Duodenal mucosa (tissue), 2 donors: ENCODE results near the gene NDUFB2.
"Not testable (repeated sequence)": the region's sequence is repeated elsewhere in the genome, so short reads cannot be mapped to it uniquely, and the experiment has no call there.

Experiments
- H3K27ac ChIP-seq: one replicate; pipeline ENCODE4 v1.7.0; 2013; ENCODE audit warnings: low read depth, low read length
- H3K27me3 ChIP-seq, 2 donors: one replicate each; pipeline ENCODE4 v1.7.0; 2013; ENCODE audit warnings: low read length in 2 of 2, control low read depth in 1 of 2; ENCODE audit not compliant: insufficient read depth in 2 of 2, control insufficient read depth in 1 of 2
- H3K36me3 ChIP-seq, 2 donors: one replicate each; pipeline ENCODE4 v1.7.0; 2013; ENCODE audit warnings: low read length in 2 of 2, control low read depth in 1 of 2; ENCODE audit not compliant: insufficient read depth in 2 of 2, control insufficient read depth in 1 of 2
- H3K4me1 ChIP-seq, 2 donors: one replicate each; pipeline ENCODE4 v1.7.0; 2013; ENCODE audit warnings: low read length in 2 of 2, control low read depth in 1 of 2; ENCODE audit not compliant: insufficient read depth in 2 of 2, control insufficient read depth in 1 of 2
- H3K4me3 ChIP-seq, 2 donors: one replicate each; pipeline ENCODE4 v1.7.0; 2013; ENCODE audit warnings: low read length in 2 of 2, low read depth in 1 of 2
- H3K9ac ChIP-seq, 2 donors: one replicate each; pipeline ENCODE4 v1.7.0; 2013; ENCODE audit warnings: low read length in 2 of 2, low read depth in 1 of 2
- H3K9me3 ChIP-seq, 2 donors: one replicate each; pipeline ENCODE4 v1.7.0; 2013; ENCODE audit warnings: low read length in 2 of 2, control low read depth in 1 of 2; ENCODE audit not compliant: control insufficient read depth in 1 of 2

The NDUFB2 gene

DNA sequence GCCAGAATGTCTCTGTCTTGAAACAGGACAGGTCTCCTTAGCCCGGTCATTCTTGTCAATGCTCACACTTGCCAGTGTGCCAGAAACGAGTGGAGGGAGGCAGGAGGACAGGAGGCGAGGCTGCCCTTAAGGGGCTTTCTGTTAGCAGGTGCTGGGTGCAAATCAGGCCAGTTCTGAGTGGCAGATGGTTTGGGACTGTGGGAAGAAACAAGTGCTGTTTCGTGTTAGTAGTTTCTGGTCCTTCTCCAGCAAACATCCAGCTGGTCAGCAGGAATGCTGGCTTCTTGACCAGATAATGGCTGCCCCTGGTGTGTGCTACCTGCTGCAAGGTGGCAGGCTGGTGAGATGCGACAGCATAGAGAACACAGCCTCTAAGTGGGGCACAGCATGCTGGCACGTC lies 8.2 kb upstream of the NDUFB2 start:
- H3K27ac ChIP-seq = no peak overlapping the region
- no peaks in the 10 kb centered on the region for H3K9me3 ChIP-seq
- peaks cover 12 to 31% of the 10 kb centered on the region in 2 donors for H3K36me3 ChIP-seq
- no peak overlapping the region for H3K4me3 ChIP-seq
- H3K9ac ChIP-seq = no peak overlapping the region
- H3K27me3 ChIP-seq = no peaks in the 10 kb centered on the region
- H3K4me1 ChIP-seq = no peaks in the 10 kb centered on the region

DNA sequence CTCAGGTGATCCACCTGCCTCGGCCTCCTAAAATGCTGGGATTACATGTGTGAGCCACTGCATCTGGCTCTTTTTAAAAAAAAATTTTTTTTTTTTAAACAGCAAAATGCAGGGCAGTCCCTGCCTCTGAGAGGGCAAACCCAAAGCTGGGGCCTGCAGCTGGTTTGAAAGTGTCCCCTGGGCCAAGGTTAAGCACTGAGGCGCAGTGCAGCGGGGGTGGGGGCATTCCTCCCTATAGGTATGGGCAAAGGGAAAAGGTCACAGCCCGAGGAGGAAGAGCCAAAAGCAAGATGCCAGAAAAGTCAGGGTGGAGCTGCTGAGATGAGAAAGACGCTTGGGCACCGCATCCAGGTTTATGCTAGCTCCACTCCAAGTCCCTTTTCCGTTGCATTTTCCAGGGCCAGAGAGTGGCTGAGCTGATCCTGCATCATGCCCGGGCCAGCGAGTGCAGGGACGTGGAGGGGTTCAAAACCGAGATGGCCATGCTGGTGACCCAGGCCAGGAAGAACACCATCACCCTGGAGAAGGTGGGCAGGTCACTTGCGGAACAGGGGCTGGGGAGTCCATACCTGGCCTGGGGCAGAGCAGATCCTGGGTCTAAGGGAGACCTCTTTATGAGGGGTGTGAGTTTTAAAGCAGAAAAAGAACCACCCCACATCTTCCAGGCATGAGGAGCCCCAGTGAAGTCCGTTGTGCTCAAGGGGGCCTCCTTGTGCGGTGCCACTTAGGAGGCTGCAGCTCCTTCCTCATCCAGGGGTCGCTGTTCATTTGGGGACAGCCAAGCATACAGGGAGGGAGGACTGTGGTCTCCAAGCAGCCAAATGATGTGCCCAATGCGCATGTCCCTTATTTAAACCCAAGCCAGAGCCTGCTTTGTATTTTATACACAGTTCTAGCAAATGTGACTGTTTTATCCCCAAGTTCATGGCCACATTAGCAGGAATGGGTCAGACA lies 7.0 kb upstream of the NDUFB2 start:
- no peaks in the 10 kb centered on the region for H3K4me1 ChIP-seq
- no peak overlapping the region for H3K4me3 ChIP-seq
- H3K27me3 ChIP-seq = no peaks in the 10 kb centered on the region
- H3K27ac ChIP-seq = no peak overlapping the region
- peaks cover 12 to 31% of the 10 kb centered on the region in 2 donors for H3K36me3 ChIP-seq
- no peak overlapping the region for H3K9ac ChIP-seq
- H3K9me3 ChIP-seq = no peaks in the 10 kb centered on the region

DNA sequence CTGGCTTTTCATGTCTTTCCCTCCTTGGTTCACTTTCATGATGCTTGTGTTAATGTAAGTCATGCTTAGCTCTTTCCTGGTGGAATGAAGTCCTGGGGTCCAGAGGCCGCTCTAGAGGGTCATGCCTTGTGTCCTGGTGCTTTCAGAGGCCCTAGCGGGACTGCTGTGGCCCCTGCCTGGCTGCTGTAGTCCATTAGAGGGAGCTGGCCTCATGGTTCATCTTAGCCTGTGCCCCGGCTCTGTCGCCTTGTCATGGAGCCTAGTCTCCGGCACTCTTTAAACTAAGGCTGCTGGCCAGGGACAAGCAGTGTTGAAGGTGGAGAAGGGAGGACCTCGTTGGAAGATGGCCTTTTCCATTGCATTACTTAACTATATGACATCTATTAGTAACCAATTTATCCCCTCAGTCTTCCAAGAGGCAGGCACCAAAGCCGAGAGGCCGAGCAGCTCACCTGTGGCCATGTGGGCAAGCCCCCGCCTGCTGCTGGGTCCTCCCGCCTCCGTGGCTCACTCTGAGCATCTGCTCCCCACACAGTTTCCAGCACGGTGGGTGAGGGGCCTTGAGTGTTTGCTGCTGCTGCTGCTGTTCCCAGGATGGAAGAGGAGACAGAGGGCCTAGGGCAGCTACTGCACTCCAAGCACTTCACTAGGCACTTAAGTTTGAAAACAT lies 5.0 kb upstream of the NDUFB2 start:
- H3K4me1 ChIP-seq = peaks cover 0 to 5% of the 10 kb centered on the region in 2 donors
- H3K4me3 ChIP-seq = no peak overlapping the region
- no peak overlapping the region for H3K27ac ChIP-seq
- H3K9me3 ChIP-seq = no peaks in the 10 kb centered on the region
- no peaks in the 10 kb centered on the region for H3K27me3 ChIP-seq
- H3K36me3 ChIP-seq = peaks cover 12 to 25% of the 10 kb centered on the region in 2 donors
- H3K9ac ChIP-seq = no peak overlapping the region

DNA sequence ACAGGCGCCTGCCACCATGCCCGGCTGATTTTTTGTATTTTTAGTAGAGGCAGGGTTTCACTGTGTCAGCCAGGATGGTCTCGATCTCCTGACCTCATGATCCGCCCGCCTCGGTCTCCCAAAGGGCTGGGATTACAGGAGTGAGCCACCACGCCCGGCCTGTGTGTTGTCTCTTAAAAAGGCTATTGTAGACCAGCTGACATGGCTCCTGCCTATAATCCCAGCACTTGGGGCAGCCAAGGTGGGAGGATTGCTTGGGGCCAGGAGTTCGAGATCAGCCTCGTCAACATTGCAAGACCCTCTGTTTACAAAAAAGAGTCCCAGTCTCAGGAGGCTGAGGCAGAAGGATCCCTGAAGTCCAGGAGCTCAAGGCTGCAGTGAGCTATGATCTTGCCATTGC lies 2.7 kb upstream of the NDUFB2 start:
- H3K9ac ChIP-seq, H3K4me3 ChIP-seq, H3K9me3 ChIP-seq, H3K27ac ChIP-seq, H3K27me3 ChIP-seq: not testable (repeated sequence)
- peaks cover 12 to 19% of the 10 kb centered on the region in 2 donors for H3K36me3 ChIP-seq
- H3K4me1 ChIP-seq = peaks cover 12 to 19% of the 10 kb centered on the region in 2 donors

DNA sequence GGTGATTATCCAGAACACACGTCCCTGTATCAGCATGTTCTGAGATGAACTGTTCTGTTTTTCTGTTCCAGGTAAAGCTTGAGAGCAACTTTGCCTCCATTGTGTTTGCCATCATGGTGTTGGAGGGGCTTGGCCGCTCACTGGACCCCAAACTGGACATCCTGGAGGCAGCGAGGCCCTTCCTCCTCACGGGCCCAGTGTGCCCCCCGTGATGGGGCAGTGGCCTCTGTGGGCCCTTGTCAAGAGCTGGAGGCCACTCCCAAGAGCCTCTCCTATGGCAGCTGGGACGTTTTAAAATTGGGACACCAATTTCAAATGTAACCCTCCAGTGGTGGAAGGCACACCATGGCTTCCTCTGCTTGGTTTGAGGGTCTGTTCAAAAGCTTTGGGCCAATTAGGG lies 1.9 kb upstream of the NDUFB2 start:
- Histone ChIP-seq H3K9me3 (no peaks in the 10 kb centered on the region), H3K36me3 (peaks cover 8 to 15% of the 10 kb centered on the region in 2 donors), H3K27ac (no peak overlapping the region), H3K27me3 (no peaks in the 10 kb centered on the region), H3K4me3 (no peak overlapping the region), H3K4me1 (peaks cover 12 to 19% of the 10 kb centered on the region in 2 donors), H3K9ac (no peak overlapping the region)

DNA sequence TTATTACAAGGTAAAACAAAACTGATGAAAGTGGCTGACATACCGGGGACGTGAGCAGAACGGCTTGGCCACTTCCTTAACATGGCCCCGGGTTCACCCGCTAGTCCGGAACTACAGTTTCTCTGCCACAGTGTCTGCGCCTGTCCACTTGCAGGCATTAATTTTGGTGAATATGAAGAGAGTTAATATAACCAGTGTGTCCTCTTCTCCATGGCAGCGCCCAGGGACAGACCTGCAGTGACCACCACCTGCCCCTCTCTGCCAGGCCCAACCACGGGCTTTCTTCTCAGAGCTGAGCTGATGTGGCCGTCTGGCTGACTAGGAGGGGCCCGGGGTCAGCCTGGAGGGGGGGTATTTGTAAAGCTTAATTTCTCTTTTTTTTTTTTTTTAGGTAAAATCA lies 1.1 kb upstream of the NDUFB2 start:
- H3K9me3 ChIP-seq = no peaks in the 10 kb centered on the region
- H3K36me3 ChIP-seq = peaks cover 5 to 13% of the 10 kb centered on the region in 2 donors
- H3K9ac ChIP-seq = no peak overlapping the region
- H3K4me1 ChIP-seq = peaks cover 12 to 19% of the 10 kb centered on the region in 2 donors
- no peak overlapping the region for H3K4me3 ChIP-seq
- H3K27me3 ChIP-seq = no peaks in the 10 kb centered on the region
- no peak overlapping the region for H3K27ac ChIP-seq

DNA sequence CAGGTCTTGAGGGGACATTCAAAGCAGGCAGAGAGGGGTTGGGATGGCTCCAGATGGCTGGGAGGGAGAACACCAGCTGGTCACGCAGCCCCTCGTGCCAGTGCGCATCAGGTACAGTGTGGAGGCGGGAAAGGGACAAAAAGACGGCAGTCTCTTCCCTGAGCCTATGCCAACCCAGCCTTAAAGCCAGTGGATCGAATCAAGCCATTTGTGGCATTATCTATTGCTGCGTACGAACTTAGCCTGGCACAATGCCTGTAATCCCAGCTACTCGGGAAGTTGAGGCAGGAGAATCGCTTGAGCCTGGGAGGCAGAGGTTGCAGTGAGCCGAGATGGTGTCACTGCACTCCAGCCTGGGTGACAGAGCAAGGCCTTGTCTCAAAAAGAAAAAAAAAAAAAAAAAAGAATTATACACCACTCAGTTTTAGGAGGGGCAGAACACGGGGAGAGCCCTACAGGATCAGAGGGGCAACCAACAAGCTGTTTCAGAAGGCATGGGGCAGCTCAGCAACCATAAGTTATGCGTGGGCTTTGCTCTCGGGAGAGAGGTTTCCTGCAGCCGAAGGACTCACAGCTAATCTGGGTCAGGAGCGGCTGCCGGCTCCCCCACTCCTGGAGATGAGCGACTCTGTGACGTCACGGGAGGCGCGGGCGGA lies 356 bp upstream of the NDUFB2 start:
- Histone ChIP-seq H3K27me3 (no peaks in the 10 kb centered on the region), H3K4me3 (peak overlapping the region; percentile 88 to 98), H3K9me3 (no peaks in the 10 kb centered on the region), H3K36me3 (peaks cover 5 to 12% of the 10 kb centered on the region in 2 donors), H3K4me1 (peaks cover 12 to 19% of the 10 kb centered on the region in 2 donors), H3K9ac (peak overlapping the region; percentile 74 to 99), H3K27ac (peak overlapping the region; percentile 99)

DNA sequence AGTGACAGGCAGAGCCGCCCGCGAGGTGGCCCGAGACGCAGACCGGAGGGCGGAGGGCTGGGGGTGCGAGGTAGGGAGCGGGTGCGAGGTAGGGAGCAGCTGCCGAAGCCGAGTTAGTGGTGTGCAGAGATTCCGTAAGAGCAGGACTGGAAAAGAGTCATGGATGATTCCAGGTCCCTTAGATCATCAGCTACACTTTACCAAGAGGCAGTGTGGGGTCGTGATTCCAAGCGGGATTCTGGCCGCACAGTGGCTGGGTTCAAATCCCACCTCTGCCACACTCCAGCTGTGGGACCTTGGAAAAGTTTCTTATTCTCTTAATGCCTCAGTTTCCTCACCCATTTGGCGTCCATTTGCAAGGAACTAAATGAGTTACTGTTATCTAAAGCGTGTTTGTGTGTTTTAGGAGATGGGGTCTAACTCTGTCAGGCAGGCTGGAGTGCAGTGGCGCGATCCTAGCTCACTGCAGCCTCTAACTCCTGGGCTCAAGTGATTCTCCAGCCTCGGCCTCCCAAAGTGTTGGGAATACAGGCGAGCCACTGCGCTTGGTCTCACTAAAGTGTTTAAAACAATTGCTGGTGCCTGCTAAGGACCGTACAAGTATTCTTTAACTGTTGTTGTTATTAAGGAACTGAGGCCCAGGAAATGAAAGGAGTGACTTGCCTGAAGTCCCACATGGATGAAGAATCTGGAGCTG lies 1.1 kb downstream of the NDUFB2 start:
- Histone ChIP-seq H3K27ac (peak overlapping the region; percentile 99), H3K4me1 (peaks cover 12 to 19% of the 10 kb centered on the region in 2 donors), H3K4me3 (peak overlapping the region; percentile 88 to 98), H3K27me3 (no peaks in the 10 kb centered on the region), H3K9me3 (no peaks in the 10 kb centered on the region), H3K36me3 (peaks cover 0 to 2% of the 10 kb centered on the region in 2 donors), H3K9ac (peak overlapping the region; percentile 74 to 99)

DNA sequence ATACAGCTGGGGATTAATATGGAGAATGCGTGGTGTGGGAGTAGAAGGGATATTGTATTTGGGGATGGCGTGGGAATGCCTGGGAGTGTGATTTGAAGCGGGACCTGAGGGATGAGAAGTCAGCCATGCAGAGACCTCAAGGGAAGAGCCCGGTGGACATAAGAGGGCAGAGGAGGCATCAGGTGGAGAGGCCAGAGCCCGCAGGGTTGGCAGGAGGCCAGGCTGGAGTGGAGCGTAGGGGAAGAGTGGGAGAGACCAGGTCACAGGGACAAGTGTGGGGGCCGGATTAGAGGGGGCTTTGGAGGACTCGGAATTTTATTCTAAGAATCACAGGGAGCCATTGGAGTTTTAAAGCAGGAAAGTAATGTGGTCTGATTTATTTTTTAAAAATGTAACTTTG lies 2.0 kb downstream of the NDUFB2 start:
- Histone ChIP-seq H3K36me3 (peaks cover 0 to 4% of the 10 kb centered on the region in 2 donors), H3K9ac (no peak overlapping the region), H3K4me3 (no peak overlapping the region)

More for the DNA sequence above, 2.0 kb downstream of the NDUFB2 start:
- Histone ChIP-seq H3K27ac (no peak overlapping the region), H3K27me3 (no peaks in the 10 kb centered on the region), H3K9me3 (no peaks in the 10 kb centered on the region), H3K4me1 (peaks cover 12 to 19% of the 10 kb centered on the region in 2 donors)
